DMS53 treated with DMSO at 0.1 percent for 48 hours (cell line): ENCODE results near the gene TUBA3D.
"Not testable (repeated sequence)": the region's sequence is repeated elsewhere in the genome, so short reads cannot be mapped to it uniquely, and the experiment has no call there.

Experiments
- DNase-seq: peaks from one replicate; lab custom pipeline; 2025; ENCODE audit not compliant: unreplicated experiment; lab: John Stamatoyannopoulos, UW

Gene TUBA3D

DNA sequence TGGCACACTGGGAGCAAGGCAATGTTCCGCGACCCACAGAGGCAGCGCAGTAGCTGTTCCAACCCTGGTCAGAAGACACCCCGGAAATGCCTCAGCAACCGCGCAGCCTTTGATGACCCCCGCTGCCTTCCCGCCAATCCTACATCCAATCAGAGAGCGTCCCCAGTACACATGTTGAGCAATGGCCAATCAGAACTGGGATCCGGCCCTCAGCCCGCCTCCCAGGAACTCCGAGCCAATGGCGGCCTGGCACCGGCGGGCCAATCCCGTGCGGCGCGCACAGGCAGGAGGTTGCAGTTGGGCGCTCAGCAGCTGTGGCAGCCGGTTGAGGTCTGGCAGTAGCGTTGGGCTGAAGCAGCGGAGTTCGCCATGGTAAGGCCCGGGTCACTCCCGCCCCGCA, at the start of gene TUBA3D:
TSS of gene TUBA3D (plus strand) at position 289 of the 400 bp plus-strand sequence. CDS start at position 370, 81 bp downstream.
- no peak for DNase-seq

DNA sequence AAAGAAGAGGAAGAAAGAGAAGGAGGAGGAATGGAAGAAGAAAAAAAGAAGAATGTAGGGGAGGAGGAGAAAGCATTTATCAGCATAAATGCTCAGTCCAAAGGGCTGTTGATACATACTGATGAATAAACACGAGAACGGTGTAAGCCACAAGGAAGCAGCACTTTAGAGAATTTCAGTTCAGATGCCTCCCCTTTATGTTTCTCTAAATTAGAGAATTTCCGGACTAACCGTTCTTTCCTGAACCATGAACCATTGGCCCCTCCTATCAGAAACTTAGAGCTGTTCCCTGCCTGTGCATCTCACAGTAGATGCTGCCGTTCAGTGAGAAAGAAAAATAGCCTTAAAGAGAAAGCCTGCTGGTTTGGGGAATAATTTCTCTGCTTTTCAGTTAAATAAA, 49.2 kb upstream of the TUBA3D start:
- DNase-seq: no peak

DNA sequence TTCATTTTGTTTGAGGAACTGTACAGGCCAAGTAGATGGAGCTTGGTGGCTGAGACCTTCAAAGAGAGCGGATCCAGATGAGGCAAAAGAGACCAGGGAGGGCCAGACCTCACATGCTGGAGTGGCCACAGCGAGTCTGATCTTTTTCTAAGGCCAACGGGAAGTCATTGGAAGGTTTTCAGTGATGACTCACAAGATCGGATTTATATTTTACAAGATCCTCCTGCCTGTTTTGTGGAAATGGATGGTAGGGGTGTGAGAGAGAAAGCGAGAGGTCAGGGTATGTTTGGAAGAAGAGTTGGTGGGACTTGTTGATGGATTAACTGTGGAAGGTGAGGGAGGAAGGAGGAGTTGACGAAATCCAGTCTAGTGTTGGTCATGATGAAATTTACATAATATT, 44.6 kb upstream of the TUBA3D start:
- DNase-seq: no peak

DNA sequence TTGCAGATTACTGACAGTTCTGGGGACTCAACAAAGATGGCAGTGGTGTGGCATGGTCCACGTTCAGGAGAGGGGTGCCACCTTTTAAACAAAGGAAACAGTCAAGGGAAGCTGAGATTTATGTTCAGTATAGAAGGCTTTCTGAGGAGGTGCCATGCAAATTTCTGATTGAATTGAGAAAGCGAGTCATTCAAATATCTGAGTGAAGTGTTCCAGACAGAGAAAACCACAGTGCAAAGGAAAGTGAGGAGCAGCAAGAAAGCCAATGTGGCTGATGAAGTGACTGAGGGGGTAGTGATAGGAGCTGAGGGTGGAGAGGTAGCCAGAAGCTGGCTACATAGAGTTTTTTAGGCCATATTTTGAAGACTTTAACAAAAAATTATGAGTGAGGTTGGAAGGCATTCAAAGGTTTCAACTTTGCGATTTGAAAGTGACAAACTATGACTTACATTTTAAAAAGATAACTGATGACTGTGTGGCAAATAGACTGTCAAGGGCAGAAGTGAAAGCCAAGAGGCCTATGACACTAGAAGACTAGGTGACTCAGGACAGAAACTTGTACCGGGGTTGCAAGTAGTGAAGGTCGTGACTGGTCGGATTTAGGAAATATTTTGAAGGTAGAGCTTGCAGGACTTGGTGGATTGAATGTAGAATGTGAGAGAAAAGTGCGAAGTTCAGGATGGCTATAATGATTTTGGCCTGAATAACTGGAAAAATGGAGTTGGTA, 35.0 kb upstream of the TUBA3D start:
- not testable (repeated sequence) for DNase-seq

DNA sequence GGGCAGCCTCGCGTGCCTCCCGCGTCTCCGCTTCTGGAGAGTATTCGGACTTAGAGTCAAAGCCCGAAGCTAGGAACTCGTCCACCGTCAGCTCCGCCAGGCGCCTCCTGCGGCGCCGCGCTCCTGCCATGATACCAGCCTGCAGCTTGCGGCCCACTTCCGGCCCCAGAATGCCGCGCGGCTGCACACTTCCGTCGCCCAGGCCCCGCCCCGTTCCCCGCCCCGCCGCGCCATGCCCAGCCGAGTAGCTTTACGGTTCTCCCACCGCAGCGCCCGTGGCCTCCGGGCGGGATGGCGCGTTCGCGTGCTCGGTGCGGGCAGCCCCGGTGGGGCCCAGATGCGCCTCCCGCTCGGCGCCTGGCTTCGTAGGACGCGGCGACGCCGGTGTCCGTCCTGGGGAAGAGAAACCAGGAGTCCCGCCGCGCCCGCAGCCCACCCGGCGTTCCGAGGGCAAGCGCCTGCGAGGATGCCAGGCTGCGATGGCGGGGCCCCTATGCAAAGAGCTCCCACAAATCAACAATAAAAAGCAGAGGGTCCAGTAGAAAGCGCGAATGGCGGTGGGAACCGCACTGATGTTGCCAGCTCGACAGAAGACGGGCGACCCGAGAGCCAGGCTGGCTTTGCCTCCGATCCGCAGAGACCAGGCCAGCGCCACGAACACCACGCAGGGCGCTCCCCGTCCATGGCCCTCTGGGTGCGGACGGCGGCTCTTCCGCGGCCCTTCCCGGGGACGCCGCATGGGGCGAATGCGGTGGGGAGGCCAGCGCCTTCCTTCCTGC, 31.0 kb upstream of the TUBA3D start:
- not testable (repeated sequence) for DNase-seq

DNA sequence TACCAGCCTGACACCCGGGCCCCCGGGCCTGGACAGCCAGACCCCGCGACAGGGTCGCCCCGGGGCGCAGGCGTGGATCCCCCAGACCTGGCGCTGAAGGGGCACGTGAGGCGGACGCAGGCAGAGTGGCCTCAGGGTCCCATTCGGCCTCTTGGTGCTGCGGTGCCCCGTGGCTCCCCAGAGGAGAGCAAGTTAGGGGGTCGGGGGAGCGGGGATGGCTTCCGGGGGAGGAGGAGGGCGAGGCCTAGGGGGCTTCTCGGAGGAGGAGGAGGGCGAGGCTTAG, 30.5 kb upstream of the TUBA3D start:
- DNase-seq: not testable (repeated sequence)

DNA sequence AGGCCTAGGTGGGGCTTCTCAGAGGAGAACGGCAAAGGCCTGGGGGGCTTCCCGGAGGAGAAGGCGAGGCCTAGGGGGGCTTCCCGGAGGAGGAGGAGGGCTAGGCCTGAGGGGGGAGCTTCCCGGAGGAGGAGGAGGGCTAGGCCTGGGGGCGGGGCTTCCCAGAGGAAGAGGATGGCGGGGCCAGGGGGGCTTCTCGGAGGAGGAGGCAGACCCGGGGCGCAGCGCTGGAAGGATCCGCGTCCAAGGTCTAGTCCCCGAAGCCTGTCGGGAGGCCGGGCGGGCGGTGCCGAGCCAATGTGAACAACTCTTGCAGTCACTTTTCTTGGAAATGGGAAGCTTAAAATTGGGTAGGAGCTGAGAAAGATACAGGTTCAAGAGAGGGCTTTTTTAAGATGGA, 30.0 kb upstream of the TUBA3D start:
- DNase-seq: no peak

DNA sequence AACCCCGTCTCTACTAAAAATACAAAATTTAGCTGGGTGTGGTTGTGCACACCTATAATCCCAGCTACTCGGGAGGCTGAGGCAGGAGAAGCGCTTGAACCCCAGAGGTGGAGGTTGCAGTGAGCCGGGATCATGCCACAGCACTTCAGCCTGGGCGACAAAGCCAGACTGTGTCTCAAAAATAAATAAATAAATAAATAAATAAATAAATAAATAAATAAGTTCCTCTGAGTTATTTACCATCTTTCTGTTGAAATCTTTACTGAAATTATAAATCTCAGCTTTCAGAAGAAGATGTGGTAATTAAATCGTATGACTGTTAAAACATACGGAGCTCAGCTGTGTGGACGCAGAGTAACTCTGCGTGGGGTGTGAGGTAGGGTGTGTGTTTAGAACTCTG, 27.9 kb upstream of the TUBA3D start:
- not testable (repeated sequence) for DNase-seq

DNA sequence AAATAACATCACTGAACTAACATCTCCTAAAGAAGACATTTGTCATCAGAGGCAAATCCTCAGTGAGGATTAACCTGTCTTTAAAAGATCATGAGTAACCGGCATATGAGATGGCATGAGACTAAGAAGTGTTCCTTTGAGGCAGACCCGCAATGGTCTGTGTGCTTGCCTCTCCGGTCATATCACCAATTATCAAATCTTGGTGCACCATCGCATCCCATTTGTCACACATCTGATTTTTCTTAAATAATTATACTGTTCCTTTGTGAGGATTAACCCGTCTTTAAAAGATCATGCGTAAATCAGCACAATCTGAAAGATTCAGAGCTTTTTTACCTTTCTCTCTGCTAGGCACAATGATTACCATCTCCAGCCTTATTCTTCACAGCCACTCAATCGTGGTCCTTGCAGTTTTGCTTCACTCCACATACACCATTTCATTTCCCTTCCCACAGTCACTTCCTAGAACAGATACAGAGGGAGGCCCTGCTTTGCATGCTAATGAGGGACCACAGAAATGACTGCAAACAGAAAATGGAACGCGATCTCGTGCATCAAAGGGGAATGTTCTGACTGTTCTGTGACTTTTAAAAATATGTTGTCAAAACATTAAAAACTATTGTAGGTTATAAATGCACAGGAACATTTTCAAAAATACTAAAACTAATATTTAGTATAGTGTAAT, 24.5 kb upstream of the TUBA3D start:
- DNase-seq: not testable (repeated sequence)

DNA sequence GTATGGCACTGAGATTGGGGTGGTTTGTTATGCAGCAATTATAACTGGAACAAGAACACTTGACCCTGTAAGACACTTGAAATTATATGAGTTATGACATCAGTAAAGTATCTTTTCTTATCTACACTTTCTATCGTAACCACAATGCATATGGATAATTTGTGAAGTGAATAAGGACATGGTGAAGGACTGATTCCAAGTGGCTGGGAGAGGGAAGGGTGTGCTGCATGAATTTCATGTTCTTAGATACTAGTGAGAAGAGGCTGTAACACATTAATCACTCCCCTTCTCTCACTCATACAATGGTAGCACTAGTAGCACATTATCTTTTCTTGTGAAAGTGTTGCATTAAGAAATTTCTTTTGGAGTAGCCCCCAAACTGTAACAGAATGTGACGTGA, 21.0 kb upstream of the TUBA3D start:
- not testable (repeated sequence) for DNase-seq

DNA sequence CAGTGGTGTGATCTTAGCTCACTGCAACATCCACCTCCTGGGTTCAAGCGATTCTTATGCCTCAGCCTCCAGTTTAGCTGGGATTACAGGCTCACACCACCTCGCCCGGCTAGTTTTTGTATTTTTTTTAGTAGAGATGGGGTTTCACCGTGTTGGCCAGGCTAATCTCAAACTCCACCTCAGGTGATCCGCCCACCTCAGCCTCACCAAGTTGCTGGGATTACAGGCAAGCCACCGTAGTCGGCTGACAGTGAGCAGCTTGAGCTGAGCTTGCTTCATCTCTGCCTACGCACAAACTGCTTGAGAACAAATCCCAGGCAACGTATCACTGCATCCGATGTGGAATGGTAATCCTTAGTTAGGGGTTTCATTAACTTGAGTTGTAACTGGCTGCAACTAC, 8.2 kb upstream of the TUBA3D start:
- DNase-seq: not testable (repeated sequence)

DNA sequence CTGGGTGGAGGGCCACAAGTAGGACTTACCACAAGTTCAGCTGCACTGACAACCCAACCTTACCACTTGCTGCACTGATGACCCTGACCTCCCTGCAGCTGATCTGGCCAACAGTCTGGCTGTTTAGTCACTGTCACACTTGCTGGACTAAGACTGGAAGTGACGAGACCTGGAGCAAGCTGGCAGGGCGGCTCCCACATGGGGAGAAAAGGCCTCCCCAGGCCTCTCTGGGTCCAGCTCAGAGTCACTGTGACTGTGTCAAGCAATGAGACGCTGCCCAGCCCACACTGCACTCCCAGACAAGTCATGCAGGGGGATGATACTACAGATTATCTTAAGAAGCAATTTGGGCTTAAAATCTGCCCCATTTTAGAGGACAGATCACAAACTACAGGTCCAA, 5.0 kb upstream of the TUBA3D start:
- not testable (repeated sequence) for DNase-seq

DNA sequence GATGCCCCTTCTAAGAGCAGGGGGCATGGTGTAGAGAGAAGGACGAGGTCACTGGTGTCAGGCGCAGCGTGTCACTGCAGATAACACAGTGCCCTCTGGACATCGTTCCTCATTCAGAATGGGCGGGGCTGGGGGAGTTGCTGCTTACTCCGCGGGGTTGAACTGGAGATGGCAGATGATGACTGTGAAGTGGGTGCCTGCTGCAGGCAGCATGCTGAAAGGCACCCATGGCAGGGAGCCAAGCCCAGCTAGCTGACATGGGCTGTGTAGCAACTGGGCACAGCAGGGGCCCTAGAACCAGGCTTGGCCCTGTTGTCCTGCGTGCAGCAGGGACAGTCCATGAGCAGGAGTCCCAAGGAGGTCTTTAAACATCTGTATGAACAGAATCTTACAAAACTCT, 4.3 kb upstream of the TUBA3D start:
- DNase-seq: not testable (repeated sequence)

DNA sequence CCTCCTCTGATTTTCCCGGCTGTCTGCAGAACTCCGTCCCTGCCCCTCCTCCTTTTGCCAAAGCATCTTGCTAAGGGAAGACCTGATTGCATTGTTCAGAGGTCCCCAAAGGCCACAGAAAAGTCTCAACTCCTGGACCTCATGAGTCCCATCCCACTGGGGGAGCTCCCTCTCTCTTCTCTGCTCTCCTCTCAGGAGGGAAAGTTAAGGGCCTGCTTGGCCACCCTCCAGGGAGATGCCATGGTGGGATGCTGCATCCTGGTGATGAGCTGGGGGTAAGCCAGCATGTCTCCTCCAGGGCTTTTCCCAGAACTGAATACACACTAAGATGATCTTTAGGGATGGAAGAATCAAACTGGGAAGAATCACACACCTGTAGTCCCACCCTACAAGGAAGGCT, 2.7 kb upstream of the TUBA3D start:
- DNase-seq: not testable (repeated sequence)

DNA sequence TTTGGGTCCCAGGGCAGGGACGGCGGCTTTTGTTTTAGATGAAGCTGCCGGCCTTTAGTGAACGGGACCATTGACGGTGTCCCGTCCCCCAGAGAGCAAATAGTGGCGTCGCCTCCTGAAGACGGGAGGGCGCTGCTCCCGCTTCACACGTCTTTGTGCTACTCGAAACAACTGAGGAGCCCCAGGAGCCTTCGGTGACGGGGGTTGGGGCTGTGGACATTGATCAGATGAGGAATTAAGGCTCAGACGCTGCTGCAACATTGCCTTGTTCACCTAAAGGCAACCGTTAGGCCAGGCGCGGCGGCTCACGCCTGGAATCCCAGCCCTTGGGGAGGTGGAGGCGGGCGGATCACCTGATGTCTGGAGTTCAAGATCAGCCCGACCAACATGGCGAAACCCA, 444 bp downstream of the TUBA3D start:
- DNase-seq: not testable (repeated sequence)

DNA sequence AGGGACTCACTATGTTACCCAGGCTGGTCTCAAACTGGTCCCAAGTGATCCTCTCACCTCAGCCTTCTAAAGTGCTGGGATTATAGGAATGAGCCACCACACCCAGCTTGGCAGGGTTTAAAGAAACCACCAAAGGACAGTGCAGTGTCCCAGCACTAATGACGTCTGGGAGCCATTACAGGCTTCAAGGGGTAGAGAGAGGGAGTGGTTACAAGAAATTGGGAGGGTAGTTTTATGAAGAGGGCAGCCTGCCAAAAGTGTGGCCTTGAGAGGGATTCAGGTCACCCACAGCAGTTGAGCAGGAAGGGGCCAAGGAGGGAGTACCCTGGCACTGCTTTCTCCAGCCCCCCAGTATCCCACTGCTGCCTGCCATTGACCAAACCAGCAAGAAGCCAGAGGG, 1.3 kb downstream of the TUBA3D start:
- DNase-seq: not testable (repeated sequence)

DNA sequence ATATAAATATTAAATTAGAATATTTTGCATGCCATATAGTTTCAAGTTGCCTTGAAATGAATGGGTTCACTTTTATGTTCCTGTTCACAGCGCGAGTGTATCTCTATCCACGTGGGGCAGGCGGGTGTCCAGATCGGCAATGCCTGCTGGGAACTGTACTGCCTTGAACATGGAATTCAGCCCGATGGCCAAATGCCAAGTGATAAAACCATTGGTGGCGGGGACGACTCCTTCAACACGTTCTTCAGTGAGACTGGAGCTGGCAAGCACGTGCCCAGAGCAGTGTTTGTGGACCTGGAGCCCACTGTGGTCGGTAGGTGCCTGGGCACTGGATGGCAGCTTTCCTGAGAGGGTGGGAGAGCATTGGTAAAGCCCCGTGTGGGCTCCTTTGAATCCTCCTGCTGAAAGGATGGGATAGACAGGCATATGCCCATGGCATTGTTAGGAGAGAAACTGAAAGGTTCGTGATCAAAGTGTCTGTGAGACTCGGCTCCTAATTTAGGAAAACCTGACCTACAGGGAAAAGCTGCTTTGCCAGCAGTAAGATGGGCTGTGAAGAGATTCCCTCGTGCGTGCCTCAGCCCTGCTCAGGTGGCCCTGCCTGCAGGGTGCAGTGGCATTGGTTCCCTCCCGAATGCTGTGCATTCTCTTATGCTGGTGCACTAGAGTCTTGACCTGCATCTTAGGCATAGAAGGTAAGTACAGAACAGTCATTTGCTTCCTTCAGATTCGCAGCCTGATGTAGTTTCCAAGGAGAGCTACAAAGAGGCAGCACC, 2.3 kb downstream of the TUBA3D start:
- not testable (repeated sequence) for DNase-seq

DNA sequence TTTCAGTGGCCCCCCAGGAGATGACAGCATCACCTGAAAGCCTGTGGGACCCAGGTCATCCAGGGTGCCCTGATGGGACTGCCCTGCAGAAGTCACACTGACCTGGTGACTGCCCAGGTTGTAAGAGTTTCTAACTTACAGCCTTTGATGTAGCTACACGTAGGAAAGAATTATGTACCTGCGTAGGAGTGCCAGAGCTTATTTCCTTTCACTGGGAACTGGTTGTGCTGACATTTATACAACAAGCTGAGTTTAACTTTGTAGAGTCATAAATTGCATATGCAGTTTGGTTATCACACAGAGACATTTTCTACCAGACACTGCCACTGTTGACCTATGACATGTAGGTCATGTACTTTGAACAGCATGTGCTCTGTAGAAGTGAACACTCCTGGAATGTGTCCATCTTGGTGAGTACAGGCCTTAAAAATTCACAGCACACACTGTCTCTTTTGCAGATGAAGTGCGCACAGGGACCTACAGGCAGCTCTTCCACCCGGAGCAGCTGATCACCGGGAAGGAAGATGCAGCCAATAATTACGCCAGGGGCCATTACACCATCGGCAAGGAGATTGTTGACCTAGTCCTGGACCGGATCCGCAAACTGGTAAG, 3.0 kb downstream of the TUBA3D start:
- DNase-seq: not testable (repeated sequence)

DNA sequence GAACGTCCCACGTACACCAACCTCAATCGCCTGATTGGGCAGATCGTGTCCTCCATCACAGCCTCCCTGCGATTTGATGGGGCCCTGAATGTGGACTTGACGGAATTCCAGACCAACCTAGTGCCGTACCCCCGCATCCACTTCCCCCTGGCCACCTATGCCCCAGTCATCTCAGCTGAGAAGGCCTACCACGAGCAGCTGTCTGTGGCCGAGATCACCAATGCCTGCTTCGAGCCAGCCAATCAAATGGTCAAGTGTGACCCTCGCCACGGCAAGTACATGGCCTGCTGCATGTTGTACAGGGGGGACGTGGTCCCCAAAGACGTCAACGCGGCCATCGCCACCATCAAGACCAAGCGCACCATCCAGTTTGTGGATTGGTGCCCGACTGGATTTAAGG, 4.4 kb downstream of the TUBA3D start:
- DNase-seq: not testable (repeated sequence)

DNA sequence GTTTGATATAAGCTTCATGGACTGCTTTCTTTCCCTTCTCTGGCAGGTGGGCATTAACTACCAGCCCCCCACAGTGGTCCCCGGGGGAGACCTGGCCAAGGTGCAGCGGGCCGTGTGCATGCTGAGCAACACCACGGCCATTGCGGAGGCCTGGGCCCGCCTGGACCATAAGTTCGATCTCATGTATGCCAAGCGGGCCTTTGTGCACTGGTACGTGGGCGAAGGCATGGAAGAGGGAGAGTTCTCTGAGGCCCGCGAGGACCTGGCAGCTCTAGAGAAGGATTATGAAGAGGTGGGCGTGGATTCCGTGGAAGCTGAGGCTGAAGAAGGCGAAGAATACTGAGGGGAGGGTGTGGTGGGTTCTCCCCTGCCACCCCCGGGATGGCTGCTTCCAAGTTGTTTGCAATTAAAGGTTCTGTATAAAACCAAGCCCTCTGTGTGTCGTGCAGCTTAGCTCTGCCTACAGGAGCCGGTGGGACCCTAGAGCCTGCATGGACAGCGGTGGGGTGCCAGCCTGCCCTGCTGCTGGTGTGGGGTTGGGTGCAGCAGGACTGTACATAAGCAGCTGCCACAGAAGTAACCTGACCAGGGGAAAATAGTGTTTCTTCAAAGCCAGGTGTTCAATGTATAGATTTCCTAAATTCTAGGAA, 6.7 kb downstream of the TUBA3D start:
- DNase-seq: not testable (repeated sequence)
